Natural killer cell (primary cell): ENCODE data around the gene INKA2. TPM values are rescaled to one million over a fixed set of nuclear protein-coding genes. Genes with fewer than 3 reads are reported as not detected.

Experiments used
- ATAC-seq, 3 donors: fragments of 150-1000 bp in 2 of 3; fragments of 200-7000 bp in 1 of 3; cut with Tn5 transposase; 1 replicate in 1 of 3; 2 replicates in 2 of 3; pipeline ENCODE4 v1.10.0; 2021; ENCODE audit warnings: mild to moderate bottlenecking in 2 of 3, moderate library complexity in 2 of 3
- DNase-seq, 2 donors: peaks; one replicate each; pipeline versions ENCODE4 v3.0.0 to v3.0.0-alpha.2; 2013 to 2021; ENCODE audit warnings: mixed read lengths in 1 of 2
- H3K27ac ChIP-seq: one replicate; pipeline ENCODE4 v1.5.1; 2013; ENCODE audit warnings: mild to moderate bottlenecking, low read length
- H3K27me3 ChIP-seq: one replicate; pipeline ENCODE4 v1.6.1; 2013; ENCODE audit warnings: low read length; ENCODE audit not compliant: control insufficient read depth, insufficient read depth
- H3K36me3 ChIP-seq: one replicate; pipeline ENCODE4 v1.6.1; 2013; ENCODE audit warnings: low read length; ENCODE audit not compliant: control insufficient read depth, insufficient read depth
- H3K4me1 ChIP-seq: one replicate; pipeline ENCODE4 v1.6.1; 2013; ENCODE audit warnings: low read length; ENCODE audit not compliant: control insufficient read depth, insufficient read depth
- H3K4me3 ChIP-seq: one replicate; pipeline ENCODE4 v1.5.1; 2013; ENCODE audit warnings: low read length
- H3K9me3 ChIP-seq: one replicate; pipeline ENCODE4 v1.6.1; 2013; ENCODE audit warnings: low read length; ENCODE audit not compliant: control insufficient read depth, insufficient read depth
- H3K27ac Mint-ChIP-seq, 2 donors: one replicate each; pipeline ENCODE4 v1.8.0; 2022; ENCODE audit warnings: mild to moderate bottlenecking in 2 of 2, mixed read lengths in 2 of 2, moderate library complexity in 1 of 2
- H3K27me3 Mint-ChIP-seq, 2 donors: one replicate each; pipeline ENCODE4 v1.8.0; 2022; ENCODE audit warnings: low read depth in 2 of 2, mixed read lengths in 2 of 2
- H3K36me3 Mint-ChIP-seq: one replicate; pipeline ENCODE4 v1.8.0; 2022; ENCODE audit warnings: mixed read lengths
- H3K4me1 Mint-ChIP-seq, 2 donors: one replicate each; pipeline ENCODE4 v1.8.0; 2022; ENCODE audit warnings: mixed read lengths in 2 of 2
- H3K4me3 Mint-ChIP-seq: one replicate; pipeline ENCODE4 v1.8.0; 2022; ENCODE audit warnings: mild to moderate bottlenecking, moderate library complexity, mixed read lengths
- H3K9me3 Mint-ChIP-seq, 2 donors: one replicate each; pipeline ENCODE4 v1.8.0; 2022; ENCODE audit warnings: mixed read lengths in 2 of 2
- CTCF ChIP-seq: fragments of 200-600 bp; IDR thresholded peaks from one replicate; pipeline ENCODE4 v1.8.0; 2022; ENCODE audit warnings: antibody characterized with exemption
- WGBS: methylation state at CpG from one replicate; pipeline ENCODE4 v1.1.7; 2013; ENCODE audit warnings: missing lambda C conversion rate; ENCODE audit not compliant: insufficient coverage; 5-methylcytosine and 5-hydroxymethylcytosine counted together
- intact Hi-C: fragments of 100-400 bp; cut with micrococcal nuclease; formaldehyde crosslinking; loops from one replicate; pipeline ENCODE4 v1.14.2; 2022
- total RNA-seq, 4 donors: library from RNA; stranded (reverse); fragments of 120-200 nt in 1 of 4; gene quantifications; one replicate each; pipeline versions ENCODE4 v1.2.3 to v1.2.4, GENCODE V29; 2013 to 2022

The INKA2 gene
- total RNA-seq, 3 donors from 2014 or later (not counting 1 experiment from before 2014, with no cell fraction given): 0.48 to 2.6 (median 1.4) TPM

- Histone ChIP-seq H3K9me3 (no peaks in the 10 kb centered on the region), H3K27ac (no peak overlapping the region), H3K36me3 (peaks cover 57% of the 10 kb centered on the region), H3K4me1 (peaks cover 2% of the 10 kb centered on the region), H3K27me3 (no peaks in the 10 kb centered on the region), H3K4me3 (no peak overlapping the region)
- peak overlapping the region; percentile 57 for H3K4me3 Mint-ChIP-seq
- TF ChIP-seq CTCF: no peak
- intact Hi-C loops: no loop called here
- H3K36me3 Mint-ChIP-seq: peaks cover 22% of the 10 kb centered on the region
- DNase-seq: peak in 1 of 2 donors; percentile 20
- peaks cover 43 to 57% of the 10 kb centered on the region in 2 donors for H3K4me1 Mint-ChIP-seq
- peak; percentile 55 to 83 (median 65) for ATAC-seq
- no peaks in the 10 kb centered on the region for H3K9me3 Mint-ChIP-seq
- 40% methylated on average over 1 of the region's 1 CpG for WGBS
- H3K27me3 Mint-ChIP-seq: no peaks in the 10 kb centered on the region
- H3K27ac Mint-ChIP-seq: peak overlapping the region; percentile 62 to 64
Measured at GRCh38 chr1:111695801-111696200, 43.4 kb downstream of the INKA2 start.

DNA sequence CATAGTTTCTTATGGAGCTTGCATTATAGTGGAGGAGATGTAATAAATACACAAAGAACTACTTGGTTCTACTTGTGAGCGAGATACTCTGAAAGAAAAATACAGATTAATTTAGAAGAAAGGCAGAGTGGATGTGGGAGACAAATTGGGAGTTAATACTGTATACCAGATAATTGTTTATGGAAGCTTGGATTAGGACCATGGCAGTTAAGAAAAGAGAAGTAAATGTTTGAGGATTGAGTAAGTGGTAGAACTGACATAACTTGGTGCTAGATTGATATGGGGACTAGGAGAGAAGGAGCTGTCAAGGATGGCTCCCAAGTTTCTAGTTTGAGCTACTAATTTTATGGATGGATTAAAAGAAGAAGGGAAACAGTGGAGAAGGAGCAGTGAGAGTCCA, 47.3 kb downstream of the INKA2 start:
- no peaks in the 10 kb centered on the region for H3K9me3 Mint-ChIP-seq
- WGBS: 100% methylated on average over 1 of the region's 1 CpG
- intact Hi-C loops: no loop called here
- no peak for DNase-seq
- Histone ChIP-seq H3K36me3 (peaks cover 27% of the 10 kb centered on the region), H3K4me3 (no peak overlapping the region), H3K9me3 (no peaks in the 10 kb centered on the region), H3K4me1 (peaks cover 8% of the 10 kb centered on the region), H3K27ac (no peak overlapping the region), H3K27me3 (no peaks in the 10 kb centered on the region)
- peak overlapping the region; percentile 49 to 50 for H3K27ac Mint-ChIP-seq
- H3K4me1 Mint-ChIP-seq: peaks cover 55 to 63% of the 10 kb centered on the region in 2 donors
- H3K36me3 Mint-ChIP-seq: no peaks in the 10 kb centered on the region
- H3K27me3 Mint-ChIP-seq: no peaks in the 10 kb centered on the region
- ATAC-seq: no peak
- no peak for TF ChIP-seq CTCF
- H3K4me3 Mint-ChIP-seq: no peak overlapping the region

GRCh38 chr1:111690306-111690617, 48.9 kb downstream of the INKA2 start:
- Mint-ChIP-seq H3K27me3 (no peaks in the 10 kb centered on the region), H3K4me3 (no peak overlapping the region), H3K36me3 (no peaks in the 10 kb centered on the region), H3K9me3 (peaks cover 0 to 2% of the 10 kb centered on the region in 2 donors), H3K27ac (peak overlapping the region; percentile 15 to 49), H3K4me1 (peaks cover 41 to 65% of the 10 kb centered on the region in 2 donors)
- Histone ChIP-seq H3K27ac (peak overlapping the region; percentile 35), H3K4me3 (no peak overlapping the region), H3K27me3 (no peaks in the 10 kb centered on the region), H3K36me3 (peaks cover 24% of the 10 kb centered on the region), H3K9me3 (no peaks in the 10 kb centered on the region), H3K4me1 (peaks cover 6% of the 10 kb centered on the region)
- DNase-seq (no peak), ATAC-seq (no peak)
- intact Hi-C loops: no loop called here
- TF ChIP-seq CTCF: no peak

Other genes with a start within 250 kb of the INKA2 start
- under 1 TPM in 1 of 3 donors, not detected in 2; 0.40 TPM for gene ADORA3, start 235.8 kb downstream of the INKA2 start, total RNA-seq
- 1 to 10 TPM in 1 of 3 donors, not detected in 2; 1.0 TPM for gene TMIGD3, start 235.8 kb downstream of the INKA2 start, total RNA-seq
- gene RAP1A, start 119.6 kb downstream of the INKA2 start, total RNA-seq: 100 to 1,000 TPM in 2 of 3 donors, 10 to 100 TPM in 1; 83.7 to 112 (median 104) TPM
- 10 to 100 TPM; 17.5 to 21.8 (median 17.7) TPM for gene DDX20, start 16.5 kb upstream of the INKA2 start, total RNA-seq